ENCODE data around the gene HAUS1.
A peak's percentile ranks its signal among the peaks of the same experiment; 100 is the strongest.
"Not testable (repeated sequence)": the region's sequence is repeated elsewhere in the genome, so short reads cannot be mapped to it uniquely, and the experiment has no call there.

Gene HAUS1

GRCh38 chr18:46156124-46156745, 52.0 kb downstream of the HAUS1 start:
- DNase-seq (ENCODE audit: low read depth in 3 of 3), result peak in 1 of 3 donors; percentile 27

- DNase-seq (ENCODE audit: low read depth in 3 of 3), result no peak
These were observed 52.7 kb downstream of the HAUS1 start for GRCh38 chr18:46156843-46157242.

- DNase-seq (ENCODE audit: low read depth in 3 of 3), result no peak
These were observed 54.3 kb downstream of the HAUS1 start for GRCh38 chr18:46158499-46158898.

GRCh38 chr18:46160050-46160798, 56.0 kb downstream of the HAUS1 start:
- no peak for DNase-seq (ENCODE audit: low read depth in 3 of 3)

- not testable (repeated sequence) for DNase-seq (ENCODE audit: low read depth in 3 of 3)
These were observed 56.7 kb downstream of the HAUS1 start for GRCh38 chr18:46160840-46161239.

- no peak for DNase-seq (ENCODE audit: low read depth in 3 of 3)
These were observed 57.7 kb downstream of the HAUS1 start for GRCh38 chr18:46161703-46162396.

GRCh38 chr18:46163091-46163490, 58.9 kb downstream of the HAUS1 start:
- no peak for DNase-seq (ENCODE audit: low read depth in 3 of 3)

- DNase-seq (ENCODE audit: low read depth in 3 of 3), result no peak
These were observed 59.8 kb downstream of the HAUS1 start for GRCh38 chr18:46163941-46164499.

GRCh38 chr18:46164502-46164901, 60.3 kb downstream of the HAUS1 start:
- not testable (repeated sequence) for DNase-seq (ENCODE audit: low read depth in 3 of 3)

- no peak for DNase-seq (ENCODE audit: low read depth in 3 of 3)
These were observed 60.7 kb downstream of the HAUS1 start for GRCh38 chr18:46164920-46165319.

GRCh38 chr18:46166261-46166970, 62.2 kb downstream of the HAUS1 start:
- no peak for DNase-seq (ENCODE audit: low read depth in 3 of 3)

- DNase-seq (ENCODE audit: low read depth in 3 of 3), result no peak
These were observed 63.8 kb downstream of the HAUS1 start for GRCh38 chr18:46167971-46168370.

GRCh38 chr18:46169464-46169941, 65.3 kb downstream of the HAUS1 start:
- DNase-seq (ENCODE audit: low read depth in 3 of 3), result no peak

GRCh38 chr18:46171331-46171730, 67.1 kb downstream of the HAUS1 start:
- DNase-seq (ENCODE audit: low read depth in 3 of 3), result no peak

- DNase-seq (ENCODE audit: low read depth in 3 of 3), result peak; percentile 90 to 95 (median 91)
These were observed 69.5 kb downstream of the HAUS1 start for GRCh38 chr18:46173393-46174341.

GRCh38 chr18:46174342-46175041, 70.3 kb downstream of the HAUS1 start:
- peak; percentile 27 to 50 (median 38) for DNase-seq (ENCODE audit: low read depth in 3 of 3)

GRCh38 chr18:46176001-46176400, 71.8 kb downstream of the HAUS1 start:
- DNase-seq (ENCODE audit: low read depth in 3 of 3), result no peak

Data from stimulated activated CD4-positive, alpha-beta T cell treated with anti-CD3 and anti-CD28 coated beads, TNF-alpha, amount 100 ng/mL, for 48 hours (primary cell).